GM12878 (cell line): ENCODE data around the gene TRAF5. TPM values are rescaled to one million over a fixed set of nuclear protein-coding genes. Genes with fewer than 3 reads are reported as not detected.
A peak's percentile ranks its signal among the peaks of the same experiment; 100 is the strongest.

Source experiments
- CBX3 ChIP-seq: fragments of 200-600 bp; sonication (generic); IDR thresholded peaks from 2 replicates; pipeline ENCODE4 v1.6.1; 2016; ENCODE audit warnings: low read depth, borderline replicate concordance
- ETV6 ChIP-seq, 2 experiments: fragments of 450-650 bp in 1 of 2; IDR thresholded peaks in 1 of 2; conservative IDR thresholded peaks in 1 of 2; 2 replicates each; pipeline ENCODE4 v1.6.1; 2014; ENCODE audit warnings: antibody characterized with exemption in 1 of 2, borderline replicate concordance in 1 of 2, low read depth in 1 of 2, mild to moderate bottlenecking in 1 of 2, moderate library complexity in 1 of 2
- JUNB ChIP-seq: IDR thresholded peaks from 2 replicates; pipeline ENCODE4 v1.6.1; 2016; ENCODE audit warnings: antibody characterized with exemption, mild to moderate bottlenecking
- MYC ChIP-seq: IDR thresholded peaks from 2 replicates; pipeline ENCODE4 v1.6.1; 2011; ENCODE audit warnings: mild to moderate bottlenecking, low read length, moderate library complexity, inconsistent platforms; ENCODE audit not compliant: insufficient read depth, insufficient replicate concordance, insufficient read length, severe bottlenecking
- NFYA ChIP-seq: IDR thresholded peaks from 2 replicates; pipeline ENCODE4 v1.6.1; 2011; ENCODE audit warnings: low read depth, mild to moderate bottlenecking, low read length, improper control_type of control experiment, borderline replicate concordance
- NR2F1 ChIP-seq: fragments of 450-650 bp; conservative IDR thresholded peaks from 2 replicates; pipeline ENCODE4 v1.6.1; 2017; ENCODE audit warnings: mild to moderate bottlenecking
- NRF1 ChIP-seq: conservative IDR thresholded peaks from 2 replicates; pipeline ENCODE4 v1.6.1; 2011; ENCODE audit warnings: mild to moderate bottlenecking, low read depth, low read length, improper control_type of control experiment
- POU2F2 ChIP-seq: IDR thresholded peaks from 3 replicates; pipeline ENCODE4 v1.6.1; 2011; ENCODE audit warnings: low read depth, mild to moderate bottlenecking, low read length, borderline replicate concordance
- SMAD1 ChIP-seq: fragments of 450-650 bp; IDR thresholded peaks from 2 replicates; pipeline ENCODE4 v1.6.1; 2018; ENCODE audit warnings: mild to moderate bottlenecking, low read depth; ENCODE audit not compliant: partially characterized antibody
- STAT1 ChIP-seq: fragments of 450-650 bp; conservative IDR thresholded peaks from 2 replicates; pipeline ENCODE4 v1.6.1; 2014; ENCODE audit warnings: antibody characterized with exemption, mild to moderate bottlenecking
- SUPT20H ChIP-seq: IDR thresholded peaks from 2 replicates; pipeline ENCODE4 v1.6.1; 2011; ENCODE audit warnings: low read depth, mild to moderate bottlenecking, low read length, moderate library complexity, borderline replicate concordance; ENCODE audit not compliant: control insufficient read depth
- ZNF207 ChIP-seq: fragments of 450-650 bp; IDR thresholded peaks from 2 replicates; pipeline ENCODE4 v1.6.1; 2014; ENCODE audit warnings: antibody characterized with exemption, mild to moderate bottlenecking, borderline replicate concordance
- polyA plus RNA-seq, 11 experiments: library from polyadenylated mRNA; depleted of rRNA in 4 of 11; unstranded in 6 of 11; stranded (reverse) in 5 of 11; fragments of >200 nt; fragmentation: Nextera tagmentation in 4 of 11; fragmentation: Illumina TruSeq in 1 of 11; extraction: Ambion mirVana in 4 of 11; extraction: Trizol in 1 of 11; gene quantifications; 1 replicate in 1 of 11; 2 replicates in 10 of 11; pipeline versions ENCODE4 v1.2.1 to v1.2.3, GENCODE V29; 2011 to 2016; ENCODE audit warnings: inconsistent platforms in 2 of 11, missing spikeins in 2 of 11, low read depth in 1 of 11
- total RNA-seq, 4 experiments: library from RNA; depleted of rRNA in 3 of 4; stranded (reverse); fragments of >200 nt in 3 of 4; fragmentation: Illumina TruSeq in 1 of 4; extraction: Trizol in 1 of 4; gene quantifications; 2 replicates each; pipeline versions ENCODE4 v1.2.1 to v1.2.3, GENCODE V29; 2013 to 2021
- TF ChIP-seq, protein P1 (sequence below): fragments of 450-650 bp; IDR thresholded peaks from 2 replicates; pipeline ENCODE4 v1.6.1; 2017; ENCODE audit warnings: mild to moderate bottlenecking, moderate library complexity
- TF ChIP-seq, protein P2 (sequence below): fragments of 450-650 bp; IDR thresholded peaks from 2 replicates; pipeline ENCODE4 v1.6.1; 2016; ENCODE audit warnings: mild to moderate bottlenecking
- TF ChIP-seq, protein P3 (sequence below): fragments of 450-650 bp; IDR thresholded peaks from 2 replicates; pipeline ENCODE4 v1.6.1; 2017; ENCODE audit warnings: mild to moderate bottlenecking
- TF ChIP-seq, protein P4 (sequence below): fragments of 150-350 bp; IDR thresholded peaks from 2 replicates; pipeline ENCODE4 v1.6.1; 2014; ENCODE audit warnings: mild to moderate bottlenecking, low read depth, low read length

The TRAF5 gene
- total and polyA plus RNA-seq, 10 of the 15 experiments (the other 5 are each of a cell fraction or from before 2014, with no cell fraction given): 10.6 to 36.5 (median 26.3) TPM

DNA sequence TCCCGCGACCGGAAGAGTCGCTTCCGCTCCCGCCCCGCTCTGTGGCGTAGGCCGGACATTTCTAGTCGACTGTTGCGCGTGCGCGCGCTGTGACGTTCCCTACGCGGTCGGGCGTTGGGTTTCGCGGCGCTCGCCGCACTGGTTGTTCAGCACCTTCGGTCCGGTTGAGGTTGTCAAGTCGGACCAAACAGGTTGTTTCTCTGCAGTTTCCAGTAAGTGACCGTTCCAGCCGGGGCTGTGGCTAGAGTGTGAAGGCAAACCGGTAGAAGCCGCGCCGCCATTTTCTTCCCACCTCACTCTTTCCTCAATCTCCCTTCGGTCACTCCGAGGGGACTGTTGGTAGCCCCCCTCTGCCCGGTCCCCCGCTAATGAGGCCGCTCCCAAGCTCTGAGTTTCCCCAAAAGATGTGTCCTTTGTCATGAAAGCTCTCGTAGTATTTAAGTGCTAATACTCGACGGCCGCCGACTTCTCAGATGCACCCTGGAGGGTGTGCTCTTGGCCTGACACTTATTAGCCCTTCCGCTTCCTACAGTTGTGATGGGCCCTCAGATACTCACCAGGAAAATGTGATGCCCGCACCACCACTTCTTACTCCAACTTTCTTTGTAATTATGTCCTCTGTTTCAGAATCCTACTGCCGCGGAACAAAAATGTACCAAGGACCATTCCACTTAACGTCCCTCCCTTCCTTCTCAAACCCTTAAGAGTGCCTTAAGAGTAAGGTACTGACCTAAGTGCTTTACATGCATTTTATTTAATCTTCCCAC lies 56.3 kb downstream of the TRAF5 start (continued):
- TF ChIP-seq, protein P1, sequence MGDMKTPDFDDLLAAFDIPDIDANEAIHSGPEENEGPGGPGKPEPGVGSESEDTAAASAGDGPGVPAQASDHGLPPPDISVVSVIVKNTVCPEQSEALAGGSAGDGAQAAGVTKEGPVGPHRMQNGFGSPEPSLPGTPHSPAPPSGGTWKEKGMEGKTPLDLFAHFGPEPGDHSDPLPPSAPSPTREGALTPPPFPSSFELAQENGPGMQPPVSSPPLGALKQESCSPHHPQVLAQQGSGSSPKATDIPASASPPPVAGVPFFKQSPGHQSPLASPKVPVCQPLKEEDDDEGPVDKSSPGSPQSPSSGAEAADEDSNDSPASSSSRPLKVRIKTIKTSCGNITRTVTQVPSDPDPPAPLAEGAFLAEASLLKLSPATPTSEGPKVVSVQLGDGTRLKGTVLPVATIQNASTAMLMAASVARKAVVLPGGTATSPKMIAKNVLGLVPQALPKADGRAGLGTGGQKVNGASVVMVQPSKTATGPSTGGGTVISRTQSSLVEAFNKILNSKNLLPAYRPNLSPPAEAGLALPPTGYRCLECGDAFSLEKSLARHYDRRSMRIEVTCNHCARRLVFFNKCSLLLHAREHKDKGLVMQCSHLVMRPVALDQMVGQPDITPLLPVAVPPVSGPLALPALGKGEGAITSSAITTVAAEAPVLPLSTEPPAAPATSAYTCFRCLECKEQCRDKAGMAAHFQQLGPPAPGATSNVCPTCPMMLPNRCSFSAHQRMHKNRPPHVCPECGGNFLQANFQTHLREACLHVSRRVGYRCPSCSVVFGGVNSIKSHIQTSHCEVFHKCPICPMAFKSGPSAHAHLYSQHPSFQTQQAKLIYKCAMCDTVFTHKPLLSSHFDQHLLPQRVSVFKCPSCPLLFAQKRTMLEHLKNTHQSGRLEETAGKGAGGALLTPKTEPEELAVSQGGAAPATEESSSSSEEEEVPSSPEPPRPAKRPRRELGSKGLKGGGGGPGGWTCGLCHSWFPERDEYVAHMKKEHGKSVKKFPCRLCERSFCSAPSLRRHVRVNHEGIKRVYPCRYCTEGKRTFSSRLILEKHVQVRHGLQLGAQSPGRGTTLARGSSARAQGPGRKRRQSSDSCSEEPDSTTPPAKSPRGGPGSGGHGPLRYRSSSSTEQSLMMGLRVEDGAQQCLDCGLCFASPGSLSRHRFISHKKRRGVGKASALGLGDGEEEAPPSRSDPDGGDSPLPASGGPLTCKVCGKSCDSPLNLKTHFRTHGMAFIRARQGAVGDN: peak; percentile 97
- TF ChIP-seq NRF1 (peak; percentile 90), NFYA (no peak), MYC (no peak), CBX3 (no peak), ETV6 (conservative IDR thresholded peaks at IDR 0.05 in 1 of 2, IDR thresholded peaks at IDR 0.05 in 1 of 2; ENCODE audit: borderline replicate concordance in 1 of 2, low read depth in 1 of 2) (no peak; a peak in 1 of 4 replicates), NR2F1 (no peak), ZNF207 (peak; percentile 77; the same call in 1 of the 2 replicates), SMAD1 (peak; percentile 73), JUNB (no peak), STAT1 (0 out of 2 replicates have a peak, but pooled peaks have one; percentile 71), SUPT20H (no peak), POU2F2 (peak; percentile 90)
- TF ChIP-seq, protein P2, sequence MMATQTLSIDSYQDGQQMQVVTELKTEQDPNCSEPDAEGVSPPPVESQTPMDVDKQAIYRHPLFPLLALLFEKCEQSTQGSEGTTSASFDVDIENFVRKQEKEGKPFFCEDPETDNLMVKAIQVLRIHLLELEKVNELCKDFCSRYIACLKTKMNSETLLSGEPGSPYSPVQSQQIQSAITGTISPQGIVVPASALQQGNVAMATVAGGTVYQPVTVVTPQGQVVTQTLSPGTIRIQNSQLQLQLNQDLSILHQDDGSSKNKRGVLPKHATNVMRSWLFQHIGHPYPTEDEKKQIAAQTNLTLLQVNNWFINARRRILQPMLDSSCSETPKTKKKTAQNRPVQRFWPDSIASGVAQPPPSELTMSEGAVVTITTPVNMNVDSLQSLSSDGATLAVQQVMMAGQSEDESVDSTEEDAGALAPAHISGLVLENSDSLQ: no peak; the same call in 1 of the 2 replicates
- TF ChIP-seq, protein P3, sequence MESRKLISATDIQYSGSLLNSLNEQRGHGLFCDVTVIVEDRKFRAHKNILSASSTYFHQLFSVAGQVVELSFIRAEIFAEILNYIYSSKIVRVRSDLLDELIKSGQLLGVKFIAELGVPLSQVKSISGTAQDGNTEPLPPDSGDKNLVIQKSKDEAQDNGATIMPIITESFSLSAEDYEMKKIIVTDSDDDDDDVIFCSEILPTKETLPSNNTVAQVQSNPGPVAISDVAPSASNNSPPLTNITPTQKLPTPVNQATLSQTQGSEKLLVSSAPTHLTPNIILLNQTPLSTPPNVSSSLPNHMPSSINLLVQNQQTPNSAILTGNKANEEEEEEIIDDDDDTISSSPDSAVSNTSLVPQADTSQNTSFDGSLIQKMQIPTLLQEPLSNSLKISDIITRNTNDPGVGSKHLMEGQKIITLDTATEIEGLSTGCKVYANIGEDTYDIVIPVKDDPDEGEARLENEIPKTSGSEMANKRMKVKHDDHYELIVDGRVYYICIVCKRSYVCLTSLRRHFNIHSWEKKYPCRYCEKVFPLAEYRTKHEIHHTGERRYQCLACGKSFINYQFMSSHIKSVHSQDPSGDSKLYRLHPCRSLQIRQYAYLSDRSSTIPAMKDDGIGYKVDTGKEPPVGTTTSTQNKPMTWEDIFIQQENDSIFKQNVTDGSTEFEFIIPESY: no peak
- TF ChIP-seq, protein P4, sequence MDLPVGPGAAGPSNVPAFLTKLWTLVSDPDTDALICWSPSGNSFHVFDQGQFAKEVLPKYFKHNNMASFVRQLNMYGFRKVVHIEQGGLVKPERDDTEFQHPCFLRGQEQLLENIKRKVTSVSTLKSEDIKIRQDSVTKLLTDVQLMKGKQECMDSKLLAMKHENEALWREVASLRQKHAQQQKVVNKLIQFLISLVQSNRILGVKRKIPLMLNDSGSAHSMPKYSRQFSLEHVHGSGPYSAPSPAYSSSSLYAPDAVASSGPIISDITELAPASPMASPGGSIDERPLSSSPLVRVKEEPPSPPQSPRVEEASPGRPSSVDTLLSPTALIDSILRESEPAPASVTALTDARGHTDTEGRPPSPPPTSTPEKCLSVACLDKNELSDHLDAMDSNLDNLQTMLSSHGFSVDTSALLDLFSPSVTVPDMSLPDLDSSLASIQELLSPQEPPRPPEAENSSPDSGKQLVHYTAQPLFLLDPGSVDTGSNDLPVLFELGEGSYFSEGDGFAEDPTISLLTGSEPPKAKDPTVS: no peak
